KBM-7 (cell line): Measurements from ENCODE around the gene SUPT5H.

ENCODE experiments used
- DNase-seq: peaks from one replicate; pipeline ENCODE4 v3.0.0-alpha.2; 2015
- in situ Hi-C: fragments of 300-500 bp; cut with MboI; formaldehyde crosslinking; loops from 2 replicates; pipeline ENCODE4 v1.14.3; 2020; ENCODE audit warnings: low sequenced_read_pairs, low pct_unique_long_range_greater_than_20kb, mixed read lengths

SUPT5H gene

GRCh38 chr19:39481229-39481545 is 35.8 kb downstream of the SUPT5H start:
- in situ Hi-C loops = no loop called here
- no peak for DNase-seq

- in situ Hi-C loops = no loop called here
- no peak for DNase-seq
Observed at GRCh38 chr19:39481676-39482075, 36.3 kb downstream of the SUPT5H start.

- DNase-seq = no peak
- in situ Hi-C loops = no loop called here
Observed at GRCh38 chr19:39483141-39483540, 37.8 kb downstream of the SUPT5H start.

- in situ Hi-C loops = no loop called here
- no peak for DNase-seq
Observed at GRCh38 chr19:39489756-39490155, 44.4 kb downstream of the SUPT5H start.

GRCh38 chr19:39492225-39492624 is 46.8 kb downstream of the SUPT5H start:
- DNase-seq = no peak
- in situ Hi-C loops = no loop called here

GRCh38 chr19:39492788-39493187 is 47.4 kb downstream of the SUPT5H start:
- in situ Hi-C loops = no loop called here

GRCh38 chr19:39494661-39495060 is 49.3 kb downstream of the SUPT5H start:
- no peak for DNase-seq
- in situ Hi-C loops = no loop called here

More at GRCh38 chr19:39492788-39493187, 47.4 kb downstream of the SUPT5H start:
- DNase-seq = no peak

- in situ Hi-C loops = no loop called here
- DNase-seq = no peak
Observed at GRCh38 chr19:39496063-39496462, 50.7 kb downstream of the SUPT5H start.

GRCh38 chr19:39497701-39497995 is 52.3 kb downstream of the SUPT5H start:
- in situ Hi-C loops = no loop called here
- no peak for DNase-seq

GRCh38 chr19:39497996-39498797 is 52.8 kb downstream of the SUPT5H start:
- in situ Hi-C loops = no loop called here

GRCh38 chr19:39498798-39499642 is 53.6 kb downstream of the SUPT5H start, which contains the start of gene DLL3:
Gene DLL3, plus strand, starts transcription at chr19:39498947. Its CDS starts 28 bp downstream, at chr19:39498975.
- in situ Hi-C loops = no loop called here
- DNase-seq = no peak

More at GRCh38 chr19:39497996-39498797, 52.8 kb downstream of the SUPT5H start:
- peak; percentile 56 for DNase-seq

GRCh38 chr19:39499932-39500331 is 54.5 kb downstream of the SUPT5H start:
- in situ Hi-C loops = no loop called here
- no peak for DNase-seq

- in situ Hi-C loops = no loop called here
- DNase-seq = no peak
Observed at GRCh38 chr19:39500543-39500942, 55.2 kb downstream of the SUPT5H start.

- DNase-seq = no peak
- in situ Hi-C loops = no loop called here
Observed at GRCh38 chr19:39501340-39501739, 56.0 kb downstream of the SUPT5H start.

- DNase-seq = peak; percentile 80
- in situ Hi-C loops = no loop called here
Observed at GRCh38 chr19:39502640-39503417, 57.4 kb downstream of the SUPT5H start.

GRCh38 chr19:39506598-39506943 is 61.2 kb downstream of the SUPT5H start:
- in situ Hi-C loops = no loop called here
- DNase-seq = no peak

GRCh38 chr19:39506944-39507714 is 61.7 kb downstream of the SUPT5H start:
- in situ Hi-C loops = no loop called here
- DNase-seq = peak; percentile 85

GRCh38 chr19:39507715-39508364 is 62.5 kb downstream of the SUPT5H start:
- in situ Hi-C loops = no loop called here
- DNase-seq = no peak

- in situ Hi-C loops = no loop called here
- DNase-seq = no peak
Observed at GRCh38 chr19:39508629-39509028, 63.2 kb downstream of the SUPT5H start.
